Measurements from ENCODE around the gene SASH1.
A peak's percentile ranks its signal among the peaks of the same experiment; 100 is the strongest.

The SASH1 gene

DNA sequence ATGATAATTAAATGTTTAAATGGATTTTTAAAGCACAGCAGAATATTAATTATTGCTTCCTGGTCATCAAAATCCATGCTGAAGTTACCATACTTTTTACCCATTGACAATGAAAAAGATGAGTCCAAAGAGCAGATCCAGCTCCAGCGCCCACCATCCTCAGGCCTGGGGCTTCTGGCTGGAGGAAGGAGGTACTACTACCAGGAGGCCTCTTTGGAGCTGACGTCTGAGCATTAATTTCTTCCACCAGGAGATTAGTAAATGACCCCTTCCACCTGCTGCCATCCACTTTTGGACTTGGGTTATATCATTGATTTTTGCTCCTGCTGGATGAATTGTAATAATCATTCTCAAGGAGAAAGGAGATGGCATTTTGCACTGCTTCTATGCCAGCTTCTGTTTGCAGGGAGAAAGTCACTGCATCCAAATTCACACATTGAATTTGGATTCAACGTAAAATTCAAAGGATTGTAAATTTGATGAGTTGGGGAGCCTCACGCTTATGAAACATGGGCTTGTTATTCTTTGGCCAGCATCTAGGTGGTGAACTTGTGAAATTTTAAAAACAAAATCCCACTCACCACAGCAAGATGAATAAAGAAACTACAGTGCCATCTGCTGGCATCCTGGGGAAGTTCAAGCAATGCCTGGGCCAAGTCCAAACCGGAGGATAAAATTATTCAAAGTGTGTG is 121.8 kb downstream of the SASH1 start:
- DNase-seq: peak; percentile 34

DNA sequence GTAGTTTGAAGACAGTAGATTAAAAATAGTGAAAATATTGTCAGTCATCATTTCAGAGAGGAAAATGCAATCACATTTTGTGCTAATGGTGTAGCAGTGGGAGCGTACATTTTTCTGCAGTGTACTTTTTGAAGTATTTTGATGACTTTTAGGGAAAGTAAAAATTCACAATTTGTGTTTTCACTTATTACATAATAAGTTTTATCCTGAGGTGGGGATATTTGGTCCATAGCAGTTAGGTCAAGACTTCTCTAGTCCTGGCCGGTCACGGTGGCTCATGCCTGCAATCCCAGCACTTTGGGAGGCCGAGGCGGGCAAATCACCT is 122.3 kb downstream of the SASH1 start:
- DNase-seq: no peak

DNA sequence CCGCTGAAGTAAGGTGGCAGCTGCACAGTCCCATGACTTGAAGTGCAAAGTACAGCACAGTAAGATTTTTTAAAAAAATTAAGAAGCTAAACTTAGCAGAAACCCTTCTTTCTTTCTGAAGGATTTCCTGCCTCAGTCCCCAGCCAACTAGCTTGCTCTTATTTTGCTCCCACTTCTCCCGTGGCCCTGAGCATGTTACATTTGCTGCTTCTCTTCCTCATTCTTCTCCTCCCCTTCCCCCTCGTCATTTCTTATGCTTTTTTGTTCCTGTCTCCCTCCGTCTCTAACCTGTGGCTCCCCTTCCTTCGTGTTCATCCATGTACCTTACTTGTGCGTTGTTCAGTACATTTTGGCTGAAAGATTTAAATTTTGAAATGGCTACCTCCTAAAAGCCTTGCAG is 123.0 kb downstream of the SASH1 start:
- DNase-seq: no peak

DNA sequence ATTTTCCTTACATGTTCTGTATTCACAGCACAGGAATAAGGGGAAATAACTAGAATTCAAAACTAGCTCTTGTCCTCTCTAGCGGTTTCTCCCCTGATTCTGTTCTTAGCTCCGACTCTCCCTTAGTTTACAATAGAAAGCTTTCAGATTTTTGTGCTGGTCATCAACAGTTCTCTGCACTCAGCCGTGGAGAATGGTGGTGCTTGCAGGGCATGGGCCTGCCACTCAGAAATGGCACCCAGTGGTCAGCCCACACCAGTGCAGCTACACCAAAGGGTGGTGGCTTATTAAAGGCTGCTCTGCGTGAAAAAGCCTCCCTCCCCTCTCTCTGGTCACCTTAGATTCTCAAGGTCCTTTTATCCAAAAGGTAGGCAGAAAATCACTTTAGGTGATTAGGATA is 123.5 kb downstream of the SASH1 start:
- no peak for DNase-seq

DNA sequence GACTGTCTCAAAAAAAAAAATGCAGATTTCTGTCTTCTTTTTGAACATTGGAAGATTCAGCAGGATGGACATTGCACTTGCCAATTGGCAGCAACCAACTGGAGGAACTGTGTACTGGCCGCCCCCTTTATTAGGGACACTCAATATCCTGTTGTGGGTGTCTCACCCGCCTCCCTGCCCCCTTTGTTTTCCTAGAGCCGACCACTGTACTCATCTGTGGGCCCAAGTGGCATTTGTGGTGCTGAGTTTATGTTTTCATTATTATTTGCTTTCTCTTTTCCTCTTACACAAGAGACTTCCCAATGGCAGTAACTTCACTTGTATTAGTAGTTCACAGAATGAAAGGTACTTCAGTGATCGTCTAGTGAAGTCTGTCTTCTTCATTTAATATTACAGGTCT is 125.3 kb downstream of the SASH1 start:
- no peak for DNase-seq

DNA sequence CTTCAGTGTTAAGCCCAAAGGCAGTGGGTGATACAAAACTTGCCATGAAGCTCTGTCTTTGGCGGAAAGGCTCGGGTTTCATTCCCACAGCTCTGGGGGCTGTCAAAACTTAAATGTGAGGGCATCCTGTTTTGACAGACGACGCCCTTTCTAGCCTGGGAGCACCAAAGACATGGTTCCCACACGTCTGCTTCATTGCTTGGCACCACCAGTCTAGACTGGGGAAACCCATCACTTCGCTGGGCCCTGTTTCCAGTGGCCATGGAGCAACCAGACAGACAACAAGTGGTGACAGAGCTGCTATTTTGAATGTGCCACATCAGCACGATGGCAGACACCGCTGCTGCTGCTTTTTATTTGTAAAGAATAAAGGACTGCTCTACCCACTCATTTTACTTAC is 127.5 kb downstream of the SASH1 start:
- DNase-seq: no peak

DNA sequence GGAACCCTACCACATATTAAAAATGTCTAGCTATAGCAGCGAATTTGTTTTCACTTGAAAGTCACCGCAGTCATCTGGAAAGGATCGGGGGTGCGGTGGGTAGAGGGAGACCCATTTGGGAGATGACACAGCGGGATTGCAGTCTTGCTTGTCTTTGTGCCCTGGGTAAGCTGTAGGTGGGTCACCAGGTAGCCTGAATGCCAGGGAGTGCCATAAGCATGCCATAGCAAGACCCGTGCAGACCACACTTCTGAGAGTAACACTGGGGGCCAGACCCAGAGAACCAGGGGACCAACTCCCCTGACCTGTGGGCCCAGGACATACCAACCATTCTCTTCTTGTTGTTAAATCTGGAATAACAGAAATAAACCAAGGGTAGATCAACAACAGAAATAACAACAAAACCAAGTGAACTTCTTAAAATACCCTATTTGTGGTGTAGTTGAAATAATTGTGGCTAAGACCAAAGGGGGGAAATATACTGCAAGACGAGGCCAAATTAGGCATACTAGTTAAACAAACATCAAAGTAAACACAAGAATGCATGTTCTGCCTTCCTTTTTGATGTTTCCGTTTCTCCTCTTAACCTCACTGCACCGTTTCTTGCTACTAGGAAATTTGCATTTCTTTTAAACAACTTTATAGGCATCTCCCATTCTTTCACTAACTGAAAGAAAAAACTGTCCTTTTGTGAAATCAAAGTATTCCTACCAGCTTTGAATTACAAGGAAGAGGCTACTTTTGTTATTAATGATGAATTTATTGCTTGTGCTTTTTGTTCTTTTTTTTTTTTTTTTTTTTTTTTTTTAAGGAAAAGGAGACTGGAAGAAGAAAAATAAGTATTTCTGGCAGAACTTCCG is 128.2 kb downstream of the SASH1 start:
- no peak for DNase-seq

DNA sequence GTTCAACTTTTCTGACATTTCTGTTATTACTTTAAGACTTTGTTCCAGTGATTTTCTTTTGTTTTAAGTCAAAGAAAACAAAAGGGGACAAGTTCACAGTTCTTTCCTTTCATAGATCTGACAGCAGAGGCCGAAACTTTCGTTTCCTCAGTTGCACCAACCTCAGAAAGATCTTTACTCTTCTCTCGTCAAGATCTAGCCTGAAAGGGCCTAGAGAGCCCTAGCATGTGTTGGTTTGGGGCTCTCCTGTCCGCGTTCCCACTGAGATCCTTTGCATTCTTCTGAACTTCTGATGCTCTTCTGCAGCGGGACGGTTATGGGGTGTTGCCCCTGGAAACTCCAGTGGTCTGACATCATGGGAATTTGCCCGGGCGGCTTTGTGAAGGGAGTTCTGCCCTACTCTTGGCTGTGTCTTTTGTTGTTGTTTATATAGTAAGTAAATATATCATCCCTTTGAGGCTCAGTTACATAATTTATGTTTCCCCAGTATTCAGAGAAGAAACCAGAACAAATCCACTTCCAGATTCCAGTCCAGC is 129.1 kb downstream of the SASH1 start:
- no peak for DNase-seq

DNA sequence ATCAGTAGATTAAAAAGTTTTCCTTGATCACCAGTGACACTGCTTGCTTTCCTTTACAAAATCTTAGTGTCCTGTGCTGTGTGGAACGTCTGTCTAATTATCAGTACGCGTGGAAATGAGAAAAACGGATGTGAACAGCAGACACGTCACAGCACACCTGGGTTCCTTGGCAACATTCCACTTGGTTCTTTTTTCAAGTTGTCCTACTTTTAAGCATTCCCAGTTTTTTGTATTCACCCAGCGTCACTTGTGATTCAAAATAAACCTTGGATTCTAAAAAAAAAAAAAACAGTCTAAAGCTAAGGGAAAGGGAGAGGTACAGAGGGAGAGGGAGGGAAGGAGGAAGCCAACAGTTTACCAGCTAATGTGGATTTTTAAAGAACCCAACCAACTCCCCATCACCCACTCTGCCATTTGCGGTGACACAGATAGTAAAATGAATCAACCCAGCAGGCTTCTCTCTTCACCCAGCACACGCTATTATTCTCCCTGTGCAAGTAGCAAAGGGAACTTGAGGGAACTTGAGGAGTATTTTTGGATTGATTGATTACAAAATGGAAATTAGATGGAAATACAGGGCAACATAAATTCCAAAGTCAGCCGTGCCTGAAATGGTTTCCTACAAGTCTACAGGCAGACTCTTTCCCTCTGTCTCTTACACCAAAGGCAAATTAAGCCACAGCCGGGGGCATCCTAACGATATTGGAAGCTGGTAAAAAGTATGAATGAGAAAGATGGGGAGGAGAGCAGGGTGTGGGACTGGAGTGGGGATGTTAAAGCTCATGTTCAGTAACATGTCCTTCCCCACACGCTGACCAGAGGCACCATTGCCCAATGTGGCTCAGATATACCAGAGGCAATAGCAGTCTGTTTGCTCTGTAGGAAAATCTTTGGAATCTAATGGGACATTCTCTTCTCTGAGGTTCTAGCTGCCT is 129.8 kb downstream of the SASH1 start:
- no peak for DNase-seq

DNA sequence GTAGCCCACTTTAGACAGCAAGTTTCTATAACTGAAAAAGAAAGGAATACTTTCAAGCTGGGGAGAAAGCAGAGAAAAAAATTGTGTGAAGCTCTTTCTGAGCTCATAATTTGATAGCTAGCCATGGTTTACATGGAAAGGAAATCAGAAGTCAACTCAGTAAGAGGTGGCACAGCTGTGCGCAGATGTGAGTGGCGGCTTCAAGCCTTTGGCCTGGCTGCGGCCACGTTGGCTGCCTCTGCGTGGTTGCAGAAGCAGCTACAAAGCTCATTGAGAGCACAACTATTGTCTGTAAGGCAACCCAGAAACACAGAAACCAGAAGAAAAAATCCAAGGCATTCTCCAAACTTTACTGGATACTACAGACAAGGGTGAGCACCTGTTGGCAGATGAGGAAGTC is 136.9 kb downstream of the SASH1 start:
- no peak for DNase-seq

DNA sequence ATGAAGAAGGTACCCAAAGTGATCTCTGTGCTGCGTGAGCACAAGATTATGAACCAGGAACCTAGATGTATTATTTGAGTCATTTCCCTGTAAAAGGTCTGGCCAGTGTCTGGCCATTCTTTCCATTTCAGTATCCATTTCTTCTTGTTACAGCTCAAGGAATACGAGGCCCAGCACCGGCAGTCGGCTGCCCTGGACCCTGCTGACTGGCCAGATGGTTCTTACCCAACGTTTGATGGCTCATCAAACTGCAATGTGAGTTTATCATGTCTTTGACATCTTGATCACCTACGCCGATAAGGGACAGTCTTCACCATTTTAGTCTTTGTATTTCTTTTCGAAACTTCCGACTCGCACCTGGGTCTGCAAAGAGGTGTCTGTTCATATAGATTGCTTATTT is 144.8 kb downstream of the SASH1 start:
- DNase-seq: no peak

DNA sequence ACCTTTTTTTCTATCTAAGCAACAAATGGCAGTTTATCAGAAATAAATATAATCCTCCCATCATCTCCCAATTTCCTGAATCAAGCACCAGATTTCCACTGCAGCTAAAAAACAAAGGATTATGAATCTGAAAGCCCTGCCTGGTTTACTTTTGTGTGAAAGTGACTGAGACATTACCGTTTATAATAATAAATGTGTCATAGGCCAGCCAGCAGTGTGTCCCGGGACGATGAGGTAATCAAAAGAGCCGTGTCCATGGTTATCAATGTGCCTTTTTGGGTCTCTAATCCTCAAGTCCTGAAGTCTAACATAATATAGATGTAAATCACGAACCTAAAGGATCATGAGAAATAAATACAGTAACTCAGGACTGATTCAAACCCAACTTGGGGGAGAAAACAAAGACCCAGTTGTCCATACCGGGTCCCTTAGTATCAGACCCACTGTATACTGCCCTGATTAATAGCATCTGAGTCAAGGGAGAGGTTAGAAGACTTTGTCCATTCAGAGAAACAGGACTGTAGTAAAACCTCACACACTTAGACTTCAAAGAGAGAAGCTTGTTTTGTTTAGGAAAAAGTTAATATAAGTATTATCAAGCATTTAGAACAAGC is 149.1 kb downstream of the SASH1 start:
- DNase-seq: no peak

DNA sequence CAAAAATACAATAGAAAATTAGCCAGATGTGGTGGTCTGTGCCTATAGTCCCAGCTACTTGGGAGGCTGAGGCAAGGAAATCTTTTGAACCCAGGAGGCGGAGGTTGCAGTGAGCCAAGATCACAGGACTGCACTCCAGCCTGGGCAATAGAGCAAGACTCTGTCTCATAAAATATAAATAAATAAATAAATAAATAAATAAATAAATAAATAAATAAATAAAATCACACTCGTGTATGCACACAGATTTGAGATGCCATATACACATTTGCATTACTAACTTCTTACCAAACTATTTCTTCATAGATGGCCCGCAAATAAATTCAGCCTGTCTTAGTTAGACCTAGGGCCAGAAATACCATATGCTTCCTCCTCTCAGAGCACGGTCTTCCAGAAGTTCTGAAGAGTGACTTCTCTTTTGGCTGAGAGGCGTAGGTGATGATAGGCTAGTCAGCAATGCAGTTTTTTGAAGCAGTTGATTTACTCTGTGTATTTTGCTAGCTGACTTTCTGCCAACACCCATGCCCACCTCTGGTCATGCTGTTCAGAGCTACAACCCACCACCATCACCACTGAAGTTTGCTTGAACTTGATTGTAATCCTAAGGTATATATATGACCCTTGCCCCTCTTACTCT is 150.1 kb downstream of the SASH1 start:
- DNase-seq: no peak

DNA sequence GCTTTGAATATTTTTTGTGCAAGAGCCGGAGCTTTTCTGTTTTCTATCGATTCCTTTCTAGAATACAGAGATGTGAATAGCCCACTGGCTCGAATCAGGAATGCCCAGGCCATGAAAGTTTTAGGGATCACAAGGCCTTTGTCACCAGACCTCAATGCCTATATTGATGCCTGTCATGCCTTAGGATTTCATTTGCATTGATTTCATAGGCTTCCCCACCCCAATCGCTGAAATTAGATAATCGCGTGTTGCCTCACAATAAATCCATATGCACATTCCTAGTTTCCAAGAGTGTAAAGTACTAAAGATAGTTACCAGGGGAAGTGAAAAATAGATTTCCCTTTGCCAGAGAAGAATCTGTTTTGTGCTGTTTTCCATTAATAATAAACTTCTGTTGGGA is 150.8 kb downstream of the SASH1 start:
- DNase-seq: no peak

DNA sequence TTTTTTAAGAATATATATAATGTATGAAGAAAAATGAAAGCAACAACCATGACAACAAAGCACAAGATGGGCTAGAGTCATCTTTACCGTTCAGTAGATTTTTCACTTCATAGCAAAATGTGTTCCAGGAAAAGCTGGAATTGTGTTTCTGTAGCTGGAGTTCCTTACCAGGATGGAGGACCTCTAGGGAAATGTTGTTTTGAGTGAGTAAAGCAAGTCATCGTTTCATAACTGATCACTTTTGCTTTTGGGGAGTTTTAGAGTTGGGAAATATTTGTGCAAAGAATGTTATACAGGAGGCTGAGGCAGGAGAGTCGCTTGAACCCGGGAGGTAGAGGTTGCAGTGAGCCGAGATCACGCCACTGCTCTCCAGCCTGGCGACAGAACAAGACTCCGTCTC is 151.6 kb downstream of the SASH1 start:
- DNase-seq: no peak

DNA sequence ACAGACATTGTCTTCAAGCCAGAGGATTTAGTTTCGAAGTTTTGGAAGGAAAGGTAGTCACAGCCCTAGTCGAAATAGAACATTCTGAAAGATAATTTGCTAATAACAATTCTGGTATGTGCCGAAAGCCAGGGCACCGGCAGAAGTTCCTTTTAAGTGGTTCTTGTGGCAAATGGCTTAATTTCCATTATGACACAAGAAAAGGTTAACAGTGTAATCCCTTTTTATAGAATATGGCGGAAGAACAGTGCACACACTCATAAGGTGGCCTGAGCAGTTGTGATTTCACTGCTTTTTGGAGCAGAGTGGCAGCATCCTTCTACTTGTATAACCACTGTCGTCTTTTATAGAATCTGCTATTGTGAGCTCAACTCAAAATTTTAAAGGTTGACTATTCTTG is 152.4 kb downstream of the SASH1 start:
- no peak for DNase-seq

DNA sequence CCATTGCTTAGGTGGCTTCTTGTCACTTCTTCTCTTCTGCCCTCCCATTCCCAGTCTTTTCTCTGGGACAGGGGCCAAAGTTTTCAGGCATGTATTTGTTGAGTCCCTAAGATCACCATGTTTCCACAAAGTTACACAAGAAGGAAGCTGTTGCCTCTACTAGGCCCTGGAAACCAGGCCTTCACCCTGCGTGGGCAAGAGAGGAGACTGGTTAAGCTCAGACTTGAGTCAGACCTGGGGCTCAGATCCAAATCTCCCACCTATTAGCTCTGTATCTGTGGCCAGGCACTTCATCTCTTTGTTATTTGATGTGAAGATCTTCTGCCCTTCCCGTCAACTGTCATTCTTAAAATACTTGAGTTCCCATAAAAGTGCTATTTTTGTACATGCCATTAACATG is 154.6 kb downstream of the SASH1 start:
- DNase-seq: no peak

DNA sequence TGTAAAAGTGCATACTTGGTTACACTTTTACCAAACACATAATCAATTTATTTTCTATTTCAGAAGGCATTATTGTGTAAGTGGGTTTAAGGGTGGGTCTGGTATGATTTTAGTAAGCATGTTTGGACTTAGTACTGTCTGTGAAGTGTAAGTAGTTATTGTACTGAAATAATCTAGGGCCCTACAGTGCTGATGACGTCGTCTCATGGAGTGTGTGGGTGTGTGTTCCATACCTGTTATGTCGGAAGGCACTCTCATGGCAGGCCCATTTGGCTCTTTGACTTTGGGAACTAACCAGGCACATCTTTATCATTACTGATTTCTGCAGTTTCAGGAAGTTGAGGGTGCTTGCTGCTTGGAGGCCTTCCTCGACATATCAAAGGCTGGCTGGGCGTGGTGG is 155.1 kb downstream of the SASH1 start:
- DNase-seq: no peak

DNA sequence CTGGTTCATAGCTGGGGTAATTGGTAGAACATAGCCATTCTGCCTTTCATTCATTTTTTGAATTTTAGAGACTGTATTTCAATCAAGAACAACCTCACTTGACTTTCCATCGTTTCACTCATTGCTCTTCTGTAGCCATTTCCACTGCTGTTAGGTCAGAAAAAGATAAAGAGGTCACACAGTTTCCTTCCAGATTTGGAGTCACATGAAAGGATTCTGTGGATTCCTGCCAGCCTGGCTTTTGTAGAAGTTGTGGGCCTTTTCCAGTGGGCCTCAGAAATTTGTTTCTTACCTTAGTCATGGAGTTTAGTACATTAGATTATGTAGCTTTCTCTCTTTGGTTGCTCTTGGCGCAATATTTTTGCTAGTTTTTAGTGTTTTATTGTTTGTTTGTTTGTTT is 157.8 kb downstream of the SASH1 start:
- DNase-seq: no peak

DNA sequence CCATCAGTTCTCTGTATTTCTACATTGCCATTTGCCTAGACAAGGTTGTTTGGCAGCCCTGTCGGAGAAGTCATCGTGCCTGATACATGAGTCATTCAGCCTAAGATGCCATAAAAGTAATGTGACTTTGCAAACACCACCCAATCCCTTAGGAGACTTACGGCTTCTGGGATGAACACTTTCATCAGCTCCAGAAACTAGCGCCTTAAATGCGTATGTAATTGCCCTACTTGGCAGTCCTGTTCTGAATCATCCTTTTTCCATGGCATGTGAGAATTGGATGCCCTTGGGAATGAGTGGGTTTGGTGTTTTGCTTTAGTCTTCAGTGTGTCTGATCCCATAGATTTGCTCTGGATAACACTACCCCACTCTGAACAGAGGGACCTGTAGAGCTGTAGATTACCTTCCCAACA is 158.5 kb downstream of the SASH1 start:
- no peak for DNase-seq

DNA sequence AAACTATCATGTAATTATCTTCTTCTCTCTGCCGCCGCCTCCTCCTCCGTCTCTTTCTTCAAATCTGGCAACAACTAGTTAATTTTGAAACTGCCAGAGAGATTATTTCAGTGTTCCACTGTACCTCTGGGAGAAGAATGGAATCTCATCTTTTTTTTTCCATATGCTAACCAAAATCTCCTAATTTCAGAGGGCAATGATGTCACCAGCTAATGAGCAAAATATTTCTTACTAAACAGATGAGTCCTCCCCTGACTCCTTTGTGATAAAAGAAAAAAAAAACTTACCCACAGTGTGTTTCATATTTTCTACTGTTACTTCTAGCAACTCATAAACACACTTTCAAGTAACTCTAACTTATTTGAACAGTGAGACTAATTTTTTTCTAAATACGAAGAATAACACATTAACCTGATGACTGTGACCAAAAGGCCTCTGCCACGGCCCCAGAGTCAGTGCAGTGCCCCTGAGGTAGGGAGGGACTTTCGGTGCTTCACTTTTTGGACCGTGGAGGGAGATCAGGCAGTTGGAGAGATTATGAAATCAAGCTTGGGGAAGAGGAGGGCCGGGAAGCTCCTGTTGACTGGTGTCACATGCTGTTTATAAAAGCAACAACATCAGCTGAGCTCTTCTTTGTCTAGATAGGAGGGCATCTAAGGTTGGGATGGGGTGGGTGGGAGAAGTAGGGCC is 159.6 kb downstream of the SASH1 start:
- no peak for DNase-seq

DNA sequence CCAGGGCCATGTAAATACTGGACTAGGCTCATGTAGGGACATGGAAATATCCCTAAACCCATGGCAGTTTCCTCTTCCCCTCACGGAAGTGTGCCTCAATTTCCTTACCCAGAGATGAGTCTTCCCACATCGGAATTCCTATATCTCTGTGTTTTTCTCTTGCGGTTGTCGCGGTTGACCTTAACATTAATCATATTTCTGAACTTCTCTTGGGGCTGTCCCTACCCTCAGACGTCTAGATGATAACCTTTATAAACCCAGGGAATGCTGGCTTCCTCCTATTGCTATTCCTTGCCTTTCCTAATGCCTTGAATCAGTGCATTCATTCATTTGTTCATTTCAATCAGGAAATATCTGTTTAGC is 160.1 kb downstream of the SASH1 start:
- DNase-seq: no peak
